ENCODE measurements around the gene LAMA4. TPM values are rescaled to one million over a fixed set of nuclear protein-coding genes. Genes with fewer than 3 reads are reported as not detected.

The LAMA4 gene
- total and polyA plus RNA-seq, 2 of the 13 experiments (the other 11 are each of a cell fraction or from before 2014, with no cell fraction given) = not detected

- TF ChIP-seq, protein P1, sequence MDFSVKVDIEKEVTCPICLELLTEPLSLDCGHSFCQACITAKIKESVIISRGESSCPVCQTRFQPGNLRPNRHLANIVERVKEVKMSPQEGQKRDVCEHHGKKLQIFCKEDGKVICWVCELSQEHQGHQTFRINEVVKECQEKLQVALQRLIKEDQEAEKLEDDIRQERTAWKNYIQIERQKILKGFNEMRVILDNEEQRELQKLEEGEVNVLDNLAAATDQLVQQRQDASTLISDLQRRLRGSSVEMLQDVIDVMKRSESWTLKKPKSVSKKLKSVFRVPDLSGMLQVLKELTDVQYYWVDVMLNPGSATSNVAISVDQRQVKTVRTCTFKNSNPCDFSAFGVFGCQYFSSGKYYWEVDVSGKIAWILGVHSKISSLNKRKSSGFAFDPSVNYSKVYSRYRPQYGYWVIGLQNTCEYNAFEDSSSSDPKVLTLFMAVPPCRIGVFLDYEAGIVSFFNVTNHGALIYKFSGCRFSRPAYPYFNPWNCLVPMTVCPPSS (IDR thresholded peaks at IDR 0.05) = no peak
- TF ChIP-seq HDAC6 (IDR thresholded peaks at IDR 0.05; ENCODE audit: low read depth, low read length) (no peak), ZNF609 (CRISPR knock-in tag; IDR thresholded peaks at IDR 0.05; ENCODE audit: borderline replicate concordance) (no peak), ZNF503 (CRISPR knock-in tag; IDR thresholded peaks at IDR 0.05) (0 out of 2 replicates have a peak, but pooled peaks have one; percentile 33)
- TF ChIP-seq, protein P2, sequence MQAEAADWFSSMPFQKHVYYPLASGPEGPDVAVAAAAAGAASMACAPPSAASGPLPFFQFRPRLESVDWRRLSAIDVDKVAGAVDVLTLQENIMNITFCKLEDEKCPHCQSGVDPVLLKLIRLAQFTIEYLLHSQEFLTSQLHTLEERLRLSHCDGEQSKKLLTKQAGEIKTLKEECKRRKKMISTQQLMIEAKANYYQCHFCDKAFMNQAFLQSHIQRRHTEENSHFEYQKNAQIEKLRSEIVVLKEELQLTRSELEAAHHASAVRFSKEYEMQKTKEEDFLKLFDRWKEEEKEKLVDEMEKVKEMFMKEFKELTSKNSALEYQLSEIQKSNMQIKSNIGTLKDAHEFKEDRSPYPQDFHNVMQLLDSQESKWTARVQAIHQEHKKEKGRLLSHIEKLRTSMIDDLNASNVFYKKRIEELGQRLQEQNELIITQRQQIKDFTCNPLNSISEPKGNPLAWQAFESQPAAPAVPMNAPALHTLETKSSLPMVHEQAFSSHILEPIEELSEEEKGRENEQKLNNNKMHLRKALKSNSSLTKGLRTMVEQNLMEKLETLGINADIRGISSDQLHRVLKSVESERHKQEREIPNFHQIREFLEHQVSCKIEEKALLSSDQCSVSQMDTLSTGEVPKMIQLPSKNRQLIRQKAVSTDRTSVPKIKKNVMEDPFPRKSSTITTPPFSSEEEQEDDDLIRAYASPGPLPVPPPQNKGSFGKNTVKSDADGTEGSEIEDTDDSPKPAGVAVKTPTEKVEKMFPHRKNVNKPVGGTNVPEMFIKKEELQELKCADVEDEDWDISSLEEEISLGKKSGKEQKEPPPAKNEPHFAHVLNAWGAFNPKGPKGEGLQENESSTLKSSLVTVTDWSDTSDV (CRISPR knock-in tag; IDR thresholded peaks at IDR 0.05) = no peak
- TF ChIP-seq, protein P3, sequence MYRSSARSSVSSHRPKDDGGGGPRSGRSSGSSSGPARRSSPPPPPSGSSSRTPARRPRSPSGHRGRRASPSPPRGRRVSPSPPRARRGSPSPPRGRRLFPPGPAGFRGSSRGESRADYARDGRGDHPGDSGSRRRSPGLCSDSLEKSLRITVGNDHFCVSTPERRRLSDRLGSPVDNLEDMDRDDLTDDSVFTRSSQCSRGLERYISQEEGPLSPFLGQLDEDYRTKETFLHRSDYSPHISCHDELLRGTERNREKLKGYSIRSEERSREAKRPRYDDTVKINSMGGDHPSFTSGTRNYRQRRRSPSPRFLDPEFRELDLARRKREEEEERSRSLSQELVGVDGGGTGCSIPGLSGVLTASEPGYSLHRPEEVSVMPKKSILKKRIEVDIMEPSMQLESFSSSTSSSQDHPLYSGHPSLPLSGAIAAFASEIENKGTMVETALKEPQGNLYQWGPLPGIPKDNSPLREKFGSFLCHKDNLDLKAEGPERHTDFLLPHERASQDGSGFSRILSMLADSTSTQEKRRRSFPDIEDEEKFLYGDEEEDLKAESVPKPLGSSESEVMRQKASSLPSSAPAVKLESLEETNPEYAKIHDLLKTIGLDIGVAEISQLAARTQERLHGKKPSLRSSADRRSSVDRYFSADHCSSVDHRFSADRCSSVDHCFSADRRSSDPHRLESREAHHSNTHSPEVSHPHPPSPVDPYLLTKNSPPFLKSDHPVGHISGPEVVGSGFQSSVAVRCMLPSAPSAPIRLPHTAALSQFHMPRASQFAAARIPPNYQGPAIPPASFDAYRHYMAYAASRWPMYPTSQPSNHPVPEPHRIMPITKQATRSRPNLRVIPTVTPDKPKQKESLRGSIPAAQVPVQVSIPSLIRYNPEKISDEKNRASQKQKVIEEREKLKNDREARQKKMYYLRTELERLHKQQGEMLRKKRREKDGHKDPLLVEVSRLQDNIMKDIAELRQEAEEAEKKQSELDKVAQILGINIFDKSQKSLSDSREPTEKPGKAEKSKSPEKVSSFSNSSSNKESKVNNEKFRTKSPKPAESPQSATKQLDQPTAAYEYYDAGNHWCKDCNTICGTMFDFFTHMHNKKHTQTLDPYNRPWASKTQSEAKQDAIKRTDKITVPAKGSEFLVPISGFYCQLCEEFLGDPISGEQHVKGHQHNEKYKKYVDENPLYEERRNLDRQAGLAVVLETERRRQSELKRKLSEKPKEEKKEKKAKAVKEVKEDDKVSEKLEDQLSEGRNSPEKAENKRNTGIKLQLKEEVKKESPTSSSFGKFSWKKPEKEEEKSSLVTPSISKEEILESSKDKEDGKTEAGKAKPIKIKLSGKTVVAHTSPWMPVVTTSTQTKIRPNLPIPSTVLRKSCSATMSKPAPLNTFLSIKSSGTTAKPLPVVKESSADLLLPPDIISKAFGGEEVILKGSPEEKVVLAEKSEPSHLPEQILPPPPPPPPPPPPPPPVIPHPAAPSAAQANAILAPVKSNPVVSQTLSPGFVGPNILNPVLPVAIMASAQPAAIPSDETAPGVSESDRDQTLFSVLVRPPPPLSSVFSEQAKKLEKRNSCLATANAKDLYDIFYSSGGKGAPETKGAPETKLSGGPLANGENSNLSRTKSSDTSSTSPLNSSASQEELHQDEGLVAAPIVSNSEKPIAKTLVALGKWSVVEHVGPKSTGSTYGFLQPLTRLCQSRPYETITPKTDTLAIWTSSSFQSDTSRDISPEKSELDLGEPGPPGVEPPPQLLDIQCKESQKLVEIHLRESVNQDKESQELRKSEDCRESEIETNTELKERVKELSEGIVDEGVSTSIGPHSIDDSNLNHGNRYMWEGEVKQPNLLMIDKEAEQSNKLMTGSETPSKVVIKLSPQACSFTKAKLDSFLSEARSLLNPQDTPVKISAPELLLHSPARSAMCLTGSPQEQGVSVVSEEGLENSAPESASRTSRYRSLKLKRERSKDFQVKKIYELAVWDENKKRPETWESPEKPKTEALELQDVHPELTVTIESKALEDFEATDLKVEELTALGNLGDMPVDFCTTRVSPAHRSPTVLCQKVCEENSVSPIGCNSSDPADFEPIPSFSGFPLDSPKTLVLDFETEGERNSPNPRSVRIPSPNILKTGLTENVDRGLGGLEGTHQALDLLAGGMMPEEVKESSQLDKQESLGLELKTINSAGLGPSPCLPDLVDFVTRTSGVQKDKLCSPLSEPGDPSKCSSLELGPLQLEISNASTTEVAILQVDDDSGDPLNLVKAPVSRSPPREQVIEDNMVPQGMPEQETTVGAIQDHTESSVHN (CRISPR knock-in tag; IDR thresholded peaks at IDR 0.05) = no peak
Measured at GRCh38 chr6:112087136-112087911, 167.0 kb downstream of the LAMA4 start, which contains the start of the genes FAM229B and TUBE1 (continued).
